BJ (cell line): ENCODE data around the gene CD244. TPM values are rescaled to one million over a fixed set of nuclear protein-coding genes. Genes with fewer than 3 reads are reported as not detected.

ENCODE experiments used
- CTCF ChIA-PET: fragments of 350-600 bp; formaldehyde crosslinking; extraction: SDS; loops from one replicate; lab custom pipeline; 2021; ENCODE audit warnings: antibody characterized with exemption, inconsistent platforms; lab: Yijun Ruan, JAX
- POLR2A ChIA-PET: fragments of 300-600 bp; sonication (Branson Sonifier 250); formaldehyde crosslinking; extraction: SDS; loops from one replicate; lab custom pipeline; 2021; ENCODE audit warnings: antibody characterized with exemption; lab: Charles Lee
- DNase-seq: peaks from one replicate; pipeline ENCODE4 v3.0.0-alpha.2; 2011; ENCODE audit warnings: low read depth
- H3K27me3 ChIP-seq: 2 replicates; pipeline ENCODE4 v1.6.0; 2011; ENCODE audit warnings: low read length; ENCODE audit not compliant: control insufficient read depth, insufficient read depth
- H3K36me3 ChIP-seq: 2 replicates; pipeline ENCODE4 v1.5.1; 2011; ENCODE audit warnings: low read length; ENCODE audit not compliant: control insufficient read depth, insufficient read depth
- H3K4me3 ChIP-seq: 2 replicates; pipeline ENCODE4 v1.5.1; 2011; ENCODE audit warnings: low read depth, mild to moderate bottlenecking, control low read depth, low read length
- polyA plus RNA-seq: library from polyadenylated mRNA; depleted of rRNA; stranded (reverse); fragments of >200 nt; gene quantifications from 2 replicates; pipeline ENCODE4 v1.2.3, GENCODE V29; 2011
- TF ChIP-seq, protein P1 (sequence below): IDR thresholded peaks from 2 replicates; pipeline ENCODE4 v1.5.1; 2011; ENCODE audit warnings: low read depth, mild to moderate bottlenecking, control low read depth, inconsistent platforms, low read length, moderate library complexity; ENCODE audit not compliant: insufficient read depth

CD244 gene
- polyA plus RNA-seq, 1 experiment, result not detected

DNA sequence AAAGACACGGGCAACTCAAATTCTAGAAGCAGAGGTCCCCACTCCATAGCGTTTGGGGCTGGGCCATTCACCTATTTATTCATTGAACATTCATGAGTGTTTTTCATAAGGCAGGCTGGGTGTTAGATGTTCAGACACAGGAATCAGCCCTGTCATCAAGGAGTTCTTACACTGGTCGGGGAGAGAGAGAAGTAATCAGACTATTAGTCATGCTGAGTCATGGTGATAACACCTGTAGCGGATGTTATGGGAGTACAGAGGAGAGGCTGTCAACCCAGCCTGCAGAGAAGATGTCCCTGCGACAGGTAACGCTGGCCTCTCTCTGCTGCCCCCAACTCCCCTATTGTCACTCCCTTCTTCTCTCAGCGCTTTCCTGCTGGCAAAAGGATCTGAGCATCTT is 49.5 kb downstream of the CD244 start:
- H3K4me3 ChIP-seq, result no peak overlapping the region
- TF ChIP-seq, protein P1, sequence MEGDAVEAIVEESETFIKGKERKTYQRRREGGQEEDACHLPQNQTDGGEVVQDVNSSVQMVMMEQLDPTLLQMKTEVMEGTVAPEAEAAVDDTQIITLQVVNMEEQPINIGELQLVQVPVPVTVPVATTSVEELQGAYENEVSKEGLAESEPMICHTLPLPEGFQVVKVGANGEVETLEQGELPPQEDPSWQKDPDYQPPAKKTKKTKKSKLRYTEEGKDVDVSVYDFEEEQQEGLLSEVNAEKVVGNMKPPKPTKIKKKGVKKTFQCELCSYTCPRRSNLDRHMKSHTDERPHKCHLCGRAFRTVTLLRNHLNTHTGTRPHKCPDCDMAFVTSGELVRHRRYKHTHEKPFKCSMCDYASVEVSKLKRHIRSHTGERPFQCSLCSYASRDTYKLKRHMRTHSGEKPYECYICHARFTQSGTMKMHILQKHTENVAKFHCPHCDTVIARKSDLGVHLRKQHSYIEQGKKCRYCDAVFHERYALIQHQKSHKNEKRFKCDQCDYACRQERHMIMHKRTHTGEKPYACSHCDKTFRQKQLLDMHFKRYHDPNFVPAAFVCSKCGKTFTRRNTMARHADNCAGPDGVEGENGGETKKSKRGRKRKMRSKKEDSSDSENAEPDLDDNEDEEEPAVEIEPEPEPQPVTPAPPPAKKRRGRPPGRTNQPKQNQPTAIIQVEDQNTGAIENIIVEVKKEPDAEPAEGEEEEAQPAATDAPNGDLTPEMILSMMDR, result no peak
- no peaks in the 10 kb centered on the region for H3K36me3 ChIP-seq
- no peak for DNase-seq
- ChIA-PET POLR2A (no interaction called here), CTCF (no interaction called here)
- H3K27me3 ChIP-seq, result no peaks in the 10 kb centered on the region

DNA sequence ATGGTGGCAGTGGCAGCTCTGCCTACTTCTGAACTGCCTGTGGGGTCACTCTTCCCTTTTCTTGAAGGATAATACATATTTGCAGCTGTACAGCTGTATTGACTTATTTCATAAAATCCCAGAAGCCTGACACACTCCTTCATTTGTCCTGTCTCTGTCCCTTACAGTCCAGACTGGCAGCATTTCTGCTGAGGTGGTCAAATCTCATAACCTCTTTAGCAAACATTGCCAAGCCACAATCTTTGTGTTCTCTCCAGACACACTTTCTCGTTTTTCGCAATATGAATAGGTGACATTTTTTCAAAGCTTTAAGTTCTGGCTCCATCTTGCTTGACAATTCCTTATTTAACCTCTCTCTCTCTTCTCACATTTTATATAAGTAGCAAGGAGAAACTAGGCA is 51.5 kb downstream of the CD244 start:
- DNase-seq, result no peak
- TF ChIP-seq, protein P1, result no peak
- CTCF ChIA-PET, result no interaction called here
- H3K27me3 ChIP-seq, result no peaks in the 10 kb centered on the region
- no peaks in the 10 kb centered on the region for H3K36me3 ChIP-seq
- H3K4me3 ChIP-seq, result no peak overlapping the region
- POLR2A ChIA-PET, result no interaction called here

DNA sequence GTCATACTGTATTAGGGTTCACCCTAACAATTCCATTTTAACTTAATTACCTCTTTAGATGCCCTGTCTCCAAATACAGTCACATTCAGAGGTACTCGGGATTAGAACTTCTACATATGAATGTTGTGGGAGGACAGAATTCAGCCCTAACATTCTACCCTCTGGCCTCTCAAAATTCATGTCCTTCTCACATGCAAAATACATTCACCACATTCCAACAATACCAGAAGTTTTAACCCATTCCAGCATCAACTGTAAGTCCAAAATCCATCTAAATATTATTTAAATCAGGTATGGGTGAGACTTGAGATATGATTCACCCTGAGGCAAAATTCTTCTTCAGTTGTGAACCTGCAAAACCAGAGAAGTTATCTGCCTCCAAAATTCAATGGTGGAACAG is 52.2 kb downstream of the CD244 start:
- H3K36me3 ChIP-seq, result no peaks in the 10 kb centered on the region
- DNase-seq, result no peak
- H3K27me3 ChIP-seq, result no peaks in the 10 kb centered on the region
- no peak overlapping the region for H3K4me3 ChIP-seq
- ChIA-PET CTCF (no interaction called here), POLR2A (no interaction called here)
- TF ChIP-seq, protein P1, result no peak

DNA sequence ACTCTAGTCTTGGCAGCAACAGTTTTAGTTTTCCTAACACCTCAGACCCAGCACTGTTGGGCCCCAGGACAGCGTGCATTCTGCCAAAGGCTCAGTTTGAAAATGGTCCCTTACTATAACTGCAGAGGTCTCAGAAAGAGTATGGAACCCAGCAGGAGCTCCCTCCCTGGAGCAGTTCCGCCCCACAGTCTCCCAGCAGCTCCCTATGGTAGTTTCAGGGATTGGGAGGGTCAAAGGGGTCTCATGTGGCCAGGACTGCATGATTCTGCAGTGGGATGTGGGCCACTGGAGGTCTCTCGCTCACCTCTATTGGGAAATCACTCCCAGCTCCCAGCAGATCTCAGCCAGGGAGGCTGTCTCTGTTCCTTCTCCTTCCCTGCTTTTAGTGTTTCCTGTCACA is 54.4 kb downstream of the CD244 start:
- TF ChIP-seq, protein P1, result no peak
- no peaks in the 10 kb centered on the region for H3K27me3 ChIP-seq
- ChIA-PET CTCF (interaction anchor here (0.8 kb wide), 1 partner anchor 28 kb away, joined by 4 read pairs; no protein-coding TSS in a partner anchor), POLR2A (no interaction called here)
- H3K36me3 ChIP-seq, result no peaks in the 10 kb centered on the region
- no peak overlapping the region for H3K4me3 ChIP-seq
- no peak for DNase-seq

DNA sequence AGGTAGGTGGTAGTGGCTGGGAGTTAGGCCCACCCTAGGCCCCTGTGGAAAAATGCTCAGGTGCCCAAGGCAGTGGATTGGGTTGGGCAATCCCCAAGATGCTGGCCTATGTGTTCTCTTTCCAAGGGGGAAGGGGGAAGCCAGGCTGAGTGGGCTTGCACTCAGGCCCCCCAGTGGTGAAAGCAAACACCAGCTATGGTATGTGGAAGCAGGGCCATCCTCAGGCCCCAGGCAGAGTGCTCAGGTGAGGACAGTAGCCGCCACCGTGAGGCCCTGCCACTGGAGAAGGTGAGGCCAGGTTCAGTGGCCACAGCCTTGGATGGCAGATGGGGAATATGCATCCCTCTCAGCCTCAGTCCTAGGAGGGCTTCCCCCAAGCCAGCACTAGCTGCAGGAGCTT is 54.9 kb downstream of the CD244 start:
- CTCF ChIA-PET, result no interaction called here

More for the DNA sequence above, 54.9 kb downstream of the CD244 start:
- TF ChIP-seq, protein P1, result no peak
- Histone ChIP-seq H3K27me3 (no peaks in the 10 kb centered on the region), H3K36me3 (no peaks in the 10 kb centered on the region), H3K4me3 (no peak overlapping the region)
- POLR2A ChIA-PET, result no interaction called here
- DNase-seq, result no peak
